ENCODE data around the gene IQCN.
A peak's percentile ranks its signal among the peaks of the same experiment; 100 is the strongest.

The IQCN gene

DNA sequence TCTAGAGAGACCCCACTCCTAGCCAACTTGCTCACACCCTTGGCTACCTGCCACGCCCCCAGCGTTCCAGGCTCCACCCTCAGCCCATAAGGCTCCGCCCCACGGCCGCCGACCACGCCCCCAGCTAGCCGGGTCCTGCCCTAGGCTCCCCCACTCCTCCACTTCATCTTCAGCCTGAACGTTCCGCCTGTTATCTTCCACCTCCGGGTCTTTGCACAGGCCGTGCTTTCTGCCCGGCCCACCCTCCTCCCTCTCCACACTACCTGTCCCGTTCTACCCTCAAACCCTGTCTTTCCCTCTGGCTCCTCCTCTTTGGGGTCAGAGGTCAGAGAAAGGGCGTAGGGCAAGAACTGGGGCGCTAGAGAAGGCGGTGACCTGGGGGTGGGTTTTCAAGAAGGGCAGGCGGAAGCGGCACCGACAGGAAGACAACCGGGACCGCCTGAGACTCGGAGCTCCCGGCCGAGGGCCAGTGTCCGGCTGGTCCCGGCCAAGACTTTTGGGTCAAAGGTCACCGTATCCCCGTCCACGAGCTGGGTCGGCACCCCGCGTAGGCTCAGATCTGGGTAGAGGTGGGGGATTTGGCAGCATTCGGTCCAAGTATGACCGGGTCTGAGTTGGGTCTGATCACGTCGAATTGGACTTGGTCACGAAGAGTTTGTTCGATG, 50.3 kb downstream of the IQCN start:
- TF ChIP-seq CTCF (IDR thresholded peaks at IDR 0.05; ENCODE audit: low read depth, low read length): no peak
- H3K4me3 ChIP-seq (ENCODE audit: low read depth, low read length): peak overlapping the region; percentile 53

DNA sequence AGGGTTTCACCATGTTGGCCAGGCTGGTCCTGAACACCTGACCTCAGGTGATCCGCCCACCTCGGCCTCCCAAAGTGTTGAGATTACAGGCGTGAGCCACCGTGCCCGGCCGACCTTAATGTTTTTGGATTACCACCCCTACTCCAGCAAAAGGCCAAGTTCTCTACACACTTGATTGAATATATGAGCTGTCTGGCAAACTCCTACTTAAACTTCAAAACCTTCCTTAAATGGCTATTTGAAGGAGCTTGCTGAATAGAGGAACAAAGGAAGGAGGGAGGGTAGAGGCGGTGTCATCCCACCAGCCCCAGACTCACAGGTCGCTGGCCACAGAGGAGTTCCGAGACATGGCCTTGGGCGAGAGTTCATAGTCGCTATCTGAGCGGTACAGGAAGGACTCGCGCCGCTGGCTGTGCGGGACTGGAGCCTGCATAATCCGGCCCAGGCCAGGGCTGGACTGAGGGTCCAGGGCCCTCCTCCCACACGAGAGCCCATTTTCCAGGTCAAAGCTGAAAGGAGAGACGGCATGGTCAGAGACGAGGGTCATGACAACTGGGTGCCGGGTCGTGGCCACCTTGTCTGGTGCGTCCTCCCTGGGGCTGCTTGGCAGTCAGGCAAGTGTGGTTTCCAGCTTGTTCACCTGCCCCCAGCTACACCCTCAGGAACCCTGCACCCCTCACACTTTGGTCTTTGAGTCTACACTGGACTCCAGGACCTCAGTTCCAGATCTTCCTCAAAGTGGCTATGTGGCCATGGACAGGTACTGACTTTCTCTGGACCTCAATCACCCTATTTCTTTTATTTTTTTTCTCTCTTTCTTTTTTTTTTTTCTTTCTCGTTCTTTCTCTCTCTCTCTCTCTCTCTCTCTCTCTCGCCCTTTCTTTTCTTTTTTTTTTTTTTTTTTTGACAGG, 52.2 kb downstream of the IQCN start:
- no peak for TF ChIP-seq CTCF (IDR thresholded peaks at IDR 0.05; ENCODE audit: low read depth, low read length)
- no peak overlapping the region for H3K4me3 ChIP-seq (ENCODE audit: low read depth, low read length)

DNA sequence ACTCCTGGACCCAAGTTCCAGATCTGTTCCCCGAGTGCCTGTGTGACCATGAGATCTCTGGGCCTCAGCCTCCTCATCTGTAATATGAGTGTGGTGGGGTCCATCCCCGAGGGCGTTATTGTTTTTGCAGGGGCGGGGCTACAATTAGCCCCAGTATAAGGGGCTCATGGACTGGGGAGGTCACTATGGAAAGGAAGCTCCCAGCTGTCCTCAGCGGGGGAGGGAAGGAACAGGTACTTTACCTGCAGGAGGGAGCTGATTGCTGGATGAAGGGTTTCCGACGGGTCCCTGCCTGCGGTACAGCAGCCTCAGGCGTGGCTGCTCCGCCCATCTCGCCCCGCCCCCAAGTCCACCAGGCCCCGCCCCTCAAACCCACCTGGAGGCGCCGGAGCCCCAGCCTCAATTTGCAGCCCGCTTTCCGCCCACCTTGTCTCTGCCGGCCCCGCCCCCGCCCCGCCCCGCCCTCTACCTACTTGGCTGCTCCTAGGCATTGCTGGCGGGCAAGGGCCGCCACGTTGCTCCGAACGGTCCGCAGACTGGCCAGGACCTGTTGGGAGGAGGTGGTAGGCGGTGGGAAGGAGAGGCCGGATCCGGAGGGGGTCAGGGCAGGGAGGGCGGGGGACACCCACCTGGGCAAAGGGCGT, 53.5 kb downstream of the IQCN start:
- TF ChIP-seq CTCF (IDR thresholded peaks at IDR 0.05; ENCODE audit: low read depth, low read length): no peak
- H3K4me3 ChIP-seq (ENCODE audit: low read depth, low read length): no peak overlapping the region

- no peak overlapping the region for H3K4me3 ChIP-seq (ENCODE audit: low read depth, low read length)
Observed at GRCh38 chr19:18219911-18220631, 54.2 kb downstream of the IQCN start.

DNA sequence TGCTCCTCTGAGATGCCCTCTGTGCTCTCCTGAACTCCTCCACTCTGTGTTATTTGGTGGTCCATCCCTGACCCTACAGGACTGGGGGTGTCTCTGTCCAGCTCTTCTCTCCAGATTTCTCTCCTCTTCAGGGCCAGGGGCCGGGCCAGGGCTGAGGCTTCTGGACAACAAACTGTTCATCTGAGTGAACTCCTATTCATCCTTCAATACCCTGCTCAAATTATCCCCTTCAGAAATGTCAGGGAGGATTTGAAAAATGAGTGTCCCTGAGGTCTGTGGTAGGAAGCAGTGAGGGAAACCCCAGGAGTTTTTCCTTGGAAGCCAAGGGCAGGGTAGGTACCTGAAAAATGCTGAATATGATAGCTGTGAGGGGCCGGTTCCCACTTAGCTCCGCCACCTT, 55.7 kb downstream of the IQCN start:
- TF ChIP-seq CTCF (IDR thresholded peaks at IDR 0.05; ENCODE audit: low read depth, low read length): no peak
- no peak overlapping the region for H3K4me3 ChIP-seq (ENCODE audit: low read depth, low read length)

More at GRCh38 chr19:18219911-18220631, 54.2 kb downstream of the IQCN start:
- TF ChIP-seq CTCF (IDR thresholded peaks at IDR 0.05; ENCODE audit: low read depth, low read length): no peak

DNA sequence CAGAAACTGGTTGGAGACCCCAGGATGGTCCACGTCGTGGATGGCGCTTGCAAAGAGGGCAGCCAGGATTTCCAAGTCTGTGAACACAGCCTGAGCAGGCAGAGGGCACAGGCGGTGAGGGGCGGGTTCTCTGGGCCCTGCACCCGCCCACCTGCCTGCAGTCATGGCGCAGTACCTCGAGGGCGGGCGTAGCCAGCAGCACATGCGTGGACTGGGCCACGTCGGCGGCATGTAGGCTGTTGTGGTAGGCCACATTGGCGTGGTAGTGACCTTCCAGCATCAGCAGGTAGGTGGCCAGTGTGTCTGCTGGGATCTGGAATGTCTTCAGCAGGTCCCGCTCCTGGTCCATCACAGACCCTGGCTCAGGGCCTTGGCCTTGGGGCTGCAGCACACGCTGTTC, 56.1 kb downstream of the IQCN start:
- H3K4me3 ChIP-seq (ENCODE audit: low read depth, low read length): no peak overlapping the region
- TF ChIP-seq CTCF (IDR thresholded peaks at IDR 0.05; ENCODE audit: low read depth, low read length): no peak
